Measurements from ENCODE around the gene NLGN2.

Gene NLGN2

GRCh38 chr17:7462474-7463371, 55.1 kb downstream of the NLGN2 start:
- DNase-seq (ENCODE audit: low read depth) = no peak
- TF ChIP-seq, protein P1, sequence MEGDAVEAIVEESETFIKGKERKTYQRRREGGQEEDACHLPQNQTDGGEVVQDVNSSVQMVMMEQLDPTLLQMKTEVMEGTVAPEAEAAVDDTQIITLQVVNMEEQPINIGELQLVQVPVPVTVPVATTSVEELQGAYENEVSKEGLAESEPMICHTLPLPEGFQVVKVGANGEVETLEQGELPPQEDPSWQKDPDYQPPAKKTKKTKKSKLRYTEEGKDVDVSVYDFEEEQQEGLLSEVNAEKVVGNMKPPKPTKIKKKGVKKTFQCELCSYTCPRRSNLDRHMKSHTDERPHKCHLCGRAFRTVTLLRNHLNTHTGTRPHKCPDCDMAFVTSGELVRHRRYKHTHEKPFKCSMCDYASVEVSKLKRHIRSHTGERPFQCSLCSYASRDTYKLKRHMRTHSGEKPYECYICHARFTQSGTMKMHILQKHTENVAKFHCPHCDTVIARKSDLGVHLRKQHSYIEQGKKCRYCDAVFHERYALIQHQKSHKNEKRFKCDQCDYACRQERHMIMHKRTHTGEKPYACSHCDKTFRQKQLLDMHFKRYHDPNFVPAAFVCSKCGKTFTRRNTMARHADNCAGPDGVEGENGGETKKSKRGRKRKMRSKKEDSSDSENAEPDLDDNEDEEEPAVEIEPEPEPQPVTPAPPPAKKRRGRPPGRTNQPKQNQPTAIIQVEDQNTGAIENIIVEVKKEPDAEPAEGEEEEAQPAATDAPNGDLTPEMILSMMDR (conservative IDR thresholded peaks at IDR 0.05; ENCODE audit: low read depth, low read length) = no peak
- no peak overlapping the region for H3K4me3 ChIP-seq (ENCODE audit: low read length)

DNA sequence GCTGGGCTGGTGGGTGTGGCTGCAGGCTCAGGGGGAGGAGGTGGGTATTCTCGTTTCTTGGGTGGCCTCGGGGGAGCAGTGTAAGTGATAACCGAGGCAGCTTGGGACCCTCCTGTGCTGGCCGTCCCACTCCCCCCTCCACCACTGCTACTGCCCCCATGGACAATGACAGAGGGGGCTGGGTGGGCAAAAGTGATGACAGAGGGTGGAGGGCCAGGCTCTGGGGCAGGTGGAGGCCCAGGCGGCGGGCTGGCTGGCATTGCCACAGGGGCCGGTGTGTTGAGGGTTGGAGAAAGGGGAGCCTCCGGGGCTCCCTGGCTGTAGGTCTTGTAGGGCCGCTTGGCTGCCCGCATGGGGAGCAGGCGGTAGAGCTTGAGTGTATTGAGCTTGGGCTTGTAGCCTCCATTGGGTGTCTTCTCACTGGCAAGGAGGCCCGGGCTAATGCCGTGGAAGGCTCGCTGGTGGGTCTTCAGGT, 55.8 kb downstream of the NLGN2 start:
- no peak for DNase-seq (ENCODE audit: low read depth)
- H3K4me3 ChIP-seq (ENCODE audit: low read length) = no peak overlapping the region
- TF ChIP-seq, protein P1 (conservative IDR thresholded peaks at IDR 0.05; ENCODE audit: low read depth, low read length) = no peak

DNA sequence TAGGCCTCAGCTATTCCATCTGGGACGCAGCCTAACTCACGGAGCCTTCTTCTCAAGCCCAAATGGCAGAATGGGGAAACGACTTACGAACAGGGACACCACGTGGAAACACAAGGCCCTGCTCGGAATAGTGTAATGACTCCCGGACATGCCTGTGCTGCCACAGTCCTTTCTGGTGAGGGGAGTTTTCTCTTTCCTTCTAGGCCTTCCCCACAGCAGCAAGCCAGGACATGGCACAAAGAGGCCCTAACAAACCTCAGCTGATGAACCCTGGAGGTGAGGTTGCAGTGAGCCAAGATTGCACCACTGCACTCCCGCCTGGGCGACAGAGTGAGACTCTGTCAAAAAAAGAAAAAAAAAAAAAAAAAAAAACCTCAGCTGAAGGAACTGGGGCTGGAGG, 56.4 kb downstream of the NLGN2 start:
- no peak for DNase-seq (ENCODE audit: low read depth)
- TF ChIP-seq, protein P1 (conservative IDR thresholded peaks at IDR 0.05; ENCODE audit: low read depth, low read length) = no peak
- H3K4me3 ChIP-seq (ENCODE audit: low read length) = no peak overlapping the region

DNA sequence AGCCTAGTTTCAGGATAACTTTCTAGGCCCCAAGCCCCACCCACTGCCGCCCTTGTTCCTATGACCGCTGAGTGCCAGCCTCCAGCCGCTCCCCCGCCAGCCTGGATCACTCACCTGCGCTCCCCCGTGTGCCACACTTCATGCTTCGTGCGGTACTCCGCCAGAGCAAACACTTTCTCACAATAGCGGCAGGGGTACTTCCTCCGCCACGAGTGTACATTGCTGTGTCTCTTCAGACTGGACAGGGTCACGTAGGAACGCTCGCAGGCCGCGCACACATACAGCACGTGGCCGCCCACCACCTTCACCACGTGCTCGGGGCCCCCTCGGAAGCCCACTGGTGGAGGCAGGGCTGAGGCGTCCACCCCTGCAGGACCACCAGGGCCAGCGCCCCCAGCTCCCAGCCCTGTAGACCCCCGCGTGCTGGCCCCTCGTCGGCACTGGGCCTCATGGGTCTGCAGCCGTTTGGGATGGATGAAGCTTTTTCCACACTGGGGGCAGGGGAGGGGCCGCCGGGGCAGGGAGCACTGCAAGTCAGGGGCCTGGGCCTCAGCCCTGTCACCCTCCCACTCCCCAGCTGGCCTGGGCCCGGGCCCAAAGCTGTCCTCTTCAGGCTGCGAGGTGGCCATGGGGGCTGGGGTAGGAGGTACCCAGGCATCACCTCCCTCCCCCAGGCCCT, 58.1 kb downstream of the NLGN2 start:
- no peak overlapping the region for H3K4me3 ChIP-seq (ENCODE audit: low read length)
- no peak for DNase-seq (ENCODE audit: low read depth)
- TF ChIP-seq, protein P1 (conservative IDR thresholded peaks at IDR 0.05; ENCODE audit: low read depth, low read length) = no peak

DNA sequence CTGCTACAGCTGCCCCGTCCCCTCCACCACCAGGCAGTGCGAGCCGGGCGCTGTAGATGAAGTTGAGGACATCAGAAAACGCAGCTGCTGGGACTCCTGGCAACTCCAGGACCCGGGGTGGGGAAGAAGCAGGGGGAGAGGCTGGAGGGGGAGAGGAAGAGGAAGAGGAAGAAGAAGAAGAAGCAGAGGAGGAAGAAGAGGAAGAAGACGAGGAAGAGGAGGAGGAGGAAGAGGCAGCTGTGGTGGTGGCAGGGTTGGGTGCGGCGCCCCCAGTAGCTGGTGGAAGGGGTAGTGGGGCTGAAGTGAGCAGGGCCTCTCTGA, 58.6 kb downstream of the NLGN2 start:
- H3K4me3 ChIP-seq (ENCODE audit: low read length) = no peak overlapping the region
- DNase-seq (ENCODE audit: low read depth) = no peak
- TF ChIP-seq, protein P1 (conservative IDR thresholded peaks at IDR 0.05; ENCODE audit: low read depth, low read length) = no peak

- no peak overlapping the region for H3K4me3 ChIP-seq (ENCODE audit: low read length)
- no peak for DNase-seq (ENCODE audit: low read depth)
- TF ChIP-seq, protein P1 (conservative IDR thresholded peaks at IDR 0.05; ENCODE audit: low read depth, low read length) = no peak
Measured at GRCh38 chr17:7466639-7467341, 59.1 kb downstream of the NLGN2 start.

Data from retinal pigment epithelial cell (primary cell).